HG03039 (cell line): ENCODE results near the gene AHNAK.

Experiments
- ATAC-seq: cut with Tn5 transposase; IDR thresholded peaks from one replicate; pipeline ENCODE4 v1.9.1; 2021; ENCODE audit warnings: mild to moderate bottlenecking, moderate library complexity; ENCODE audit not compliant: unreplicated experiment

The AHNAK gene

GRCh38 chr11:62498492-62499286, 47.9 kb downstream of the AHNAK start:
- no peak for ATAC-seq

GRCh38 chr11:62498031-62498430, 48.6 kb downstream of the AHNAK start:
- ATAC-seq, result no peak

GRCh38 chr11:62497132-62497801, 49.3 kb downstream of the AHNAK start:
- ATAC-seq, result no peak

- no peak for ATAC-seq
Measured at GRCh38 chr11:62496676-62497075, 49.9 kb downstream of the AHNAK start.

GRCh38 chr11:62494246-62494645, 52.4 kb downstream of the AHNAK start:
- ATAC-seq, result no peak

- ATAC-seq, result no peak
Measured at GRCh38 chr11:62493801-62494200, 52.8 kb downstream of the AHNAK start.

GRCh38 chr11:62492586-62492985, 54.0 kb downstream of the AHNAK start:
- ATAC-seq, result no peak

GRCh38 chr11:62491571-62492329, 54.9 kb downstream of the AHNAK start:
- ATAC-seq, result no peak

- ATAC-seq, result no peak
Measured at GRCh38 chr11:62489204-62489603, 57.4 kb downstream of the AHNAK start.

- ATAC-seq, result no peak
Measured at GRCh38 chr11:62487738-62488551, 58.7 kb downstream of the AHNAK start.

GRCh38 chr11:62487136-62487535, 59.5 kb downstream of the AHNAK start:
- ATAC-seq, result no peak

- no peak for ATAC-seq
Measured at GRCh38 chr11:62484352-62484751, 62.3 kb downstream of the AHNAK start.

- ATAC-seq, result no peak
Measured at GRCh38 chr11:62482753-62483152, 63.9 kb downstream of the AHNAK start.

GRCh38 chr11:62479631-62480201, 66.9 kb downstream of the AHNAK start:
- ATAC-seq, result no peak

- no peak for ATAC-seq
Measured at GRCh38 chr11:62477927-62478326, 68.7 kb downstream of the AHNAK start.

GRCh38 chr11:62472063-62472884, 74.3 kb downstream of the AHNAK start:
- ATAC-seq, result no peak

GRCh38 chr11:62471603-62472002, 75.0 kb downstream of the AHNAK start:
- ATAC-seq, result no peak

- ATAC-seq, result no peak
Measured at GRCh38 chr11:62468577-62468976, 78.0 kb downstream of the AHNAK start.

- no peak for ATAC-seq
Measured at GRCh38 chr11:62466444-62466843, 80.2 kb downstream of the AHNAK start.

GRCh38 chr11:62464655-62465054, 82.0 kb downstream of the AHNAK start:
- no peak for ATAC-seq
